ENCODE measurements around the gene P2RX7.
"Not testable (repeated sequence)": the region's sequence is repeated elsewhere in the genome, so short reads cannot be mapped to it uniquely, and the experiment has no call there.

The P2RX7 gene

DNA sequence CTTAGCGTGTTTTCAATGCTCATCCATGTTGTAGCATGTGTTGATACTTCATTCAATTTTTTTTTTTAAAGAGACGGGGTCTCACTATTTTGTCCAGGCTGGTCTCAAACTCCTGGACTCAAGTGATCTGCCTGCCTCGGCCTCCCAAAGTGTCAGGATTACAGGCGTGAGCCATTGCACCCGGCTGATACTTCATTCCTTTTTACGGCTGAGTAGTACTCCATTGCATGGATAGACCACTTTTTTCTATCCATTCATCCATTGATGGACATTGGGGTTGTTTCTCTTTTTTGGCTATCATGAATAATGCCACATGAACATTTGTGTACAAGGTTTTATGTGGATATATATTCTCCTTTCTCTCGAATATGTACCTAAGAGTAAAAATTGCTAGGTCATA is 1.2 kb downstream of the P2RX7 start:
- DNase-seq (ENCODE audit: extremely low read depth in 1 of 2, low read depth in 1 of 2): no peak

GRCh38 chr12:121135320-121135719 is 2.6 kb downstream of the P2RX7 start:
- no peak for DNase-seq (ENCODE audit: extremely low read depth in 1 of 2, low read depth in 1 of 2)

DNA sequence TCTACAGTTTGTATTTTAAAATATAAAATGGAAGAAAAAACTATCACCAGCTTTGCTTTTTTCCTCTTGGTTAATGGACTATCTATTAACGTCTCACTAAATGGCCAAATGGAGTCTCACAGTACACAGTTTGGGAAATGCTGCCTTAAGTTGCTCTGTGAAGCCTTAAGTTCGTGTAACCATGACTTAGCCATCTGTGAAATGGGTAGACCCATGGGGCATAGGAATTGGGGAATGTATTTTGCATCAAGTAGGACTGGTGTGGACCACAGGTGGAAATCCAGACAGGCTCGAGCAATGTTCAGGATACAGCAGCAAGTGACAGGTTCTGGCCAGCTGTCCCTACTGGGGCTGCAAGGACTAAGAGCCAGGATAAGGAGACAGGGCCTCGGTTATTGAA is 4.8 kb downstream of the P2RX7 start:
- DNase-seq (ENCODE audit: extremely low read depth in 1 of 2, low read depth in 1 of 2): no peak

DNA sequence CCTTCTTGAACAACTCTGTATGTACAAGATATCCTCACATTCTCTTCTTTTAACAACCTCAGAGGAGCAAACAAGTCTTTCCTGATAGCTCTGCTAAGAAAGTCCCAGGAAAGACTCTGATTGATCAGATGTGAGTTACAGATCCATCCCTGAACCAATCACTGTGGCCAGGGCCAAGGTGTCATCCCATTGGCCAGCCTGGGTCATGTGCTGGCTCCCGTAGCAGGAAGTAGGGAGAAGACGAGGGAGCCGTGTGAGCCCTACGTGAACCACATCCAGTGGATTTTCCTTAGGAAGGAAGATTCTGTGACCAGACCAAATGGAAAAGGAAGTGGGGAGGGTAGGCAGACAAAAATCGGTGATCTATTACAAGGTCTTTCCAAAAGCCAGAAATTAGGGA is 5.6 kb downstream of the P2RX7 start:
- no peak for DNase-seq (ENCODE audit: extremely low read depth in 1 of 2, low read depth in 1 of 2)

GRCh38 chr12:121139286-121139685 is 6.6 kb downstream of the P2RX7 start:
- DNase-seq (ENCODE audit: extremely low read depth in 1 of 2, low read depth in 1 of 2): no peak

GRCh38 chr12:121142171-121142950 is 9.7 kb downstream of the P2RX7 start:
- DNase-seq (ENCODE audit: extremely low read depth in 1 of 2, low read depth in 1 of 2): no peak

DNA sequence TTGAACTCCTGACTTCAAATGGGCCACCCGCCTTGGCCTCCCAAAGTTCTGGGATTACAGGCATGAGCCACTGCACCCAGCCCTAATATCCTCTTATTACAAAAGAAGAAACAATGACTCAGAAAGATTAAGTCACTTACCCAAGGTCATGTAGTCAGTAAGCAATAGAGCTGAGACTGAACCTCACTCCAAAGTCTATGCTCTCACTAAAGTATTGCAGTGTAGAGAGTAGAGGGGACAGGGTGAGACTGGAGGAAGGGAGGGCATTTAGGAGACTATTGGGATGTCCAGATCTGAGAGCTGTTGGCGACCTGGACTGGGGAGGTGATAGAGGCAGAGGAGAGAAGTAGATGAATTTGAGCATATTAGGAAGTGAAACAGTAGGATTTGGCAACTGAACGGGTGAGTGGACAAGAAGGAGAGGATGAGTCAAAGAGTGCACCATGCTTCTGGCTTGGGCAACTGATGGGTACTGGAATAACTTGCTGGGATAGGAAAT is 11.8 kb downstream of the P2RX7 start:
- no peak for DNase-seq (ENCODE audit: extremely low read depth in 1 of 2, low read depth in 1 of 2)

GRCh38 chr12:121145221-121145620 is 12.5 kb downstream of the P2RX7 start:
- DNase-seq (ENCODE audit: extremely low read depth in 1 of 2, low read depth in 1 of 2): no peak

- not testable (repeated sequence) for DNase-seq (ENCODE audit: extremely low read depth in 1 of 2, low read depth in 1 of 2)
These were observed 16.6 kb downstream of the P2RX7 start for GRCh38 chr12:121149289-121149688.

GRCh38 chr12:121154793-121155375 is 22.2 kb downstream of the P2RX7 start:
- no peak for DNase-seq (ENCODE audit: extremely low read depth in 1 of 2, low read depth in 1 of 2)

DNA sequence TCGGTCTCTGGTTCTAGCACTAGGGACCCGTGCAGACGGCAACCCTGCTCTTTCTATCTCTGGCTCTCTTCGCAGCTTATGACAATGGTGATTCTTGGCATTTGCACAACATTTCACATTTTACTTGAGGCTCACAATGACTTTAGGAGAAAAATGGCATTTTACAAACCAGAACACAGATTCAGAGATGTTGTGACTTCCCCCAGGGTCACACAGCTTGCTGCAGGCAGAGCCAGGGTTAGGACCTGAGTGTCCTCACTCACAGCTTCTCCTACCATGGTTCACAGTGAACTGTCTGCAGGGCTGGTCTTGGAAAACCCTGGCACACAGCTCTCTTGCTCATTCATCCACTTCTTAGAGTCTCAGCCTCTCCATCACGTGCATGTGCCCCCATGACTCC is 23.7 kb downstream of the P2RX7 start:
- no peak for DNase-seq (ENCODE audit: extremely low read depth in 1 of 2, low read depth in 1 of 2)

GRCh38 chr12:121158085-121158484 is 25.4 kb downstream of the P2RX7 start:
- DNase-seq (ENCODE audit: extremely low read depth in 1 of 2, low read depth in 1 of 2): no peak

- DNase-seq (ENCODE audit: extremely low read depth in 1 of 2, low read depth in 1 of 2): not testable (repeated sequence)
These were observed 26.2 kb downstream of the P2RX7 start for GRCh38 chr12:121158728-121159351.

DNA sequence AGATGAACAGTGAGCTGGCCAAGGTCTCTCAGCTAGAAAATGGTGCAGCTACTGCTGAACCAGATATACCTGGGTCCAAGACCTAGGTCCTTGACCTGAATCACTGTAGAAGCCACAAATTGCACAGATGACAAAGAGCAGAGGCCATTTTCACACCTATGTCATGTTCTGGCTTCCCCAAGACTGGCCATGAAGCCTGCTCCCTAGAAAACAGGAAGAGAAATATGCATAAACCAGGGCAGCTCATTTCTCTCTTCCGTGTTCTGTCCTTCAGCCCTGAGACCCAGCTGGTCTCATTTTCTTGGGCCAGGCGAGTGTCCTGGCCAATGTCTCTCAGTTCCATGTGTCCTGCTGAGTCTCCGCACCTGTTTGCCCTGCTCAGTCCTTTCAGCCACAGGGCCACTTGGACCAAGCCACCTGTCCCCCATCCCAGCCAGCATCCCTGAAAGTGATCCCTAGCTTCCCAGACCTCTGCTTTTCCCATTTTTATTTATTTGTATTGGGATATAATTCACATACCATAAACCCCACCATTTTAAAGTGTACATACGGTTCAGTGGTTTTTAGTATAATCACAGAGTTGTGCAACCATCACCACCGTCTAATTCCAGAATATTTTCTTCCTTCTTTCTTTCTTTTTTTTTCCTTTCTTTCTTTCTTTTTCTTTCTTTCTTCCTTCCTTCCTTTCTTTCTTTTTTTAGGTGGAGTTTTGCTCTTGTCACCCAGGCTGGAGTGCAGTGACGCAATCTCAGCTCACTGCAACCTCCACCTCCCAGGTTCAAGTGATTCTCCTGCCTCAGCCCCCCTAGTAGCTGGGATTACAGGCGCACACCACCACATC is 27.0 kb downstream of the P2RX7 start:
- DNase-seq (ENCODE audit: extremely low read depth in 1 of 2, low read depth in 1 of 2): no peak

GRCh38 chr12:121162384-121162783 is 29.7 kb downstream of the P2RX7 start:
- DNase-seq (ENCODE audit: extremely low read depth in 1 of 2, low read depth in 1 of 2): no peak

DNA sequence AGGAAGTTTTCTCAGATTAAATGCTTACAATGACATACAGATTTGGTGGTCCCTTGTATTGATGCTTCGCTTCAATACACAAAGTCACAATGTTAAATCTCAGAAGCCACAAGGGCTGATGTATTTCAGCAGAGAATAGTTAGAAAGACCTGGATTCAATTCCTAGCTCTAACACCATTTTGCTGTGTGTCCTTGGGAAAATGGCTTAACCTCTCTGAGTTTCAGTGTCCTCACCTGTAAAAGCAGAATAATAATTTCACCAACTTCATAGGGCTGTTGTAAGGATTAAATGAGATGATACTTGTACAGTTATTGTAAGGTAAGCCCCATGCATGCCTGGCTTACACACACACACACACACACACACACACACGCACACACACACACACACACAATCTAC is 30.3 kb downstream of the P2RX7 start:
- no peak for DNase-seq (ENCODE audit: extremely low read depth in 1 of 2, low read depth in 1 of 2)

- not testable (repeated sequence) for DNase-seq (ENCODE audit: extremely low read depth in 1 of 2, low read depth in 1 of 2)
These were observed 32.2 kb downstream of the P2RX7 start for GRCh38 chr12:121164839-121165238.

DNA sequence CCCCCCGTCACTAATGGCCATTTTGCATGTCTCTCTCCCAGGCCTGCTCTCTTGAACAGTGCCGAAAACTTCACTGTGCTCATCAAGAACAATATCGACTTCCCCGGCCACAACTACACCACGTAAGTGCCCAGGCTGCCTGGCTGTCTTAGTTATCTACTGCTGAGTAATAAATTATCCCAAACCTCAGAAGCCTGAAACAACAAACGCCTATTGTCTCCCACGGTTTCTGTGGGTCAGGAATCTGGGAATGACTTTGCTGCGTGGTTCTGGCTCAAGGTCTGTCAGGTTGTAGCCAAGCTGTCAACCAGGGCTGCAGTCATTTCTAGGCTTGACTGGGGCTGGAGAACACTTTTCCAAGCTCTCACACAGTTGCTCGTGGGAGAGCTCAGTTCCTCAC is 32.6 kb downstream of the P2RX7 start:
- no peak for DNase-seq (ENCODE audit: extremely low read depth in 1 of 2, low read depth in 1 of 2)

DNA sequence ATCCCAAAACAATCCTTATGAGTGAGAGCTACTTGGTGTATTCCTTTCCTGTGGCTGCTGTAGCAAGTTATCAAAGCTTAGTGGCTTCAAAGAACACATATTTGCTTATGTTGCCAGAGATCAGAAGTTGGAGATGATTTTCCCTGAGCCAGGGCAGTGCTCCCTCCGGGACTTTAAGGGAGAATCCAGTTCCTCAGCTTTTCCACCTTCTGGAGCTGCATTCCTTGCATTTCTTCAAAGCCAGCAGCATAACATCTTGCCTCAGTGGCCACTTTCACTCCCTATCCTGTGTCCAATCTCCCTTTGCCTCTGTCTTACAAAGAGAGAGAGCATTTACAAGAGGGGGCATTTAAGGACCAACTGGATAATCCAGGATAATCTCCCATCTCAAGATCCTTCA is 33.7 kb downstream of the P2RX7 start:
- no peak for DNase-seq (ENCODE audit: extremely low read depth in 1 of 2, low read depth in 1 of 2)

- no peak for DNase-seq (ENCODE audit: extremely low read depth in 1 of 2, low read depth in 1 of 2)
These were observed 34.6 kb downstream of the P2RX7 start for GRCh38 chr12:121167232-121167820.

GRCh38 chr12:121167951-121168350 is 35.3 kb downstream of the P2RX7 start:
- no peak for DNase-seq (ENCODE audit: extremely low read depth in 1 of 2, low read depth in 1 of 2)

Data from activated CD8-positive, alpha-beta memory T cell treated with anti-CD3 and anti-CD28 coated beads for 1 hour (primary cell).